HEK293 (cell line): ENCODE results near the gene TFDP1.

Experiments
- CTCF ChIA-PET: fragments of 350-600 bp; formaldehyde crosslinking; extraction: SDS; loops from one replicate; lab custom pipeline; 2021; ENCODE audit warnings: antibody characterized with exemption; lab: Yijun Ruan, JAX
- POLR2A ChIA-PET: fragments of 300-600 bp; formaldehyde crosslinking; extraction: SDS; loops from one replicate; lab custom pipeline; 2020; ENCODE audit warnings: antibody characterized with exemption, inconsistent platforms; lab: Yijun Ruan, JAX
- H3K27ac ChIP-seq: fragments of 200-500 bp; sonication (Bioruptor generic); 2 replicates; pipeline ENCODE4 v1.5.1; 2014; ENCODE audit warnings: low read depth, low read length, control low read depth, inconsistent platforms; ENCODE audit errors: extremely low read depth
- H3K36me3 ChIP-seq, 2 experiments: fragments of 200-500 bp in 1 of 2; sonication (Bioruptor generic) in 1 of 2; 1 replicate in 1 of 2; 2 replicates in 1 of 2; pipeline ENCODE4 v1.5.1; 2014 to 2017; ENCODE audit warnings: inconsistent platforms in 2 of 2, low read length in 2 of 2; ENCODE audit not compliant: control insufficient read depth in 2 of 2, insufficient read depth in 1 of 2
- H3K4me1 ChIP-seq: fragments of 200-500 bp; sonication (Bioruptor generic); 2 replicates; pipeline ENCODE4 v1.5.1; 2014; ENCODE audit warnings: mild to moderate bottlenecking, low read length, inconsistent platforms; ENCODE audit not compliant: control insufficient read depth, insufficient read depth
- H3K4me3 ChIP-seq: 2 replicates; pipeline ENCODE4 v1.5.1; 2011; ENCODE audit warnings: low read depth, mild to moderate bottlenecking, control low read depth, low read length, moderate library complexity
- H3K9me3 ChIP-seq: fragments of 200-500 bp; sonication (Bioruptor generic); 2 replicates; pipeline ENCODE4 v1.5.1; 2014; ENCODE audit warnings: low read depth, low read length, inconsistent platforms; ENCODE audit not compliant: control insufficient read depth, insufficient read depth
- EGR2 ChIP-seq: fragments of 450-650 bp; formaldehyde crosslinking; IDR thresholded peaks from 2 replicates; pipeline ENCODE4 v1.5.1; 2016; ENCODE audit warnings: low read depth, missing biosample characterization, missing genetic modification characterization
- HOXC10 ChIP-seq: sonication (generic); formaldehyde crosslinking; IDR thresholded peaks from 2 replicates; pipeline ENCODE4 v1.8.1; 2023; ENCODE audit warnings: mild to moderate bottlenecking, missing genetic modification reagents
- KLF10 ChIP-seq: fragments of 450-650 bp; IDR thresholded peaks from 2 replicates; pipeline ENCODE4 v1.5.1; 2018; ENCODE audit warnings: missing biosample characterization, mild to moderate bottlenecking, missing genetic modification characterization
- PATZ1 ChIP-seq: fragments of 450-650 bp; formaldehyde crosslinking; IDR thresholded peaks from 2 replicates; pipeline ENCODE4 v1.5.1; 2016; ENCODE audit warnings: missing biosample characterization, missing genetic modification characterization
- SETDB1 ChIP-seq: IDR thresholded peaks from one replicate; pipeline ENCODE4 v1.6.1; 2017; ENCODE audit warnings: mild to moderate bottlenecking, low read length, moderate library complexity, mixed read lengths; ENCODE audit not compliant: insufficient read length
- TRIM28 ChIP-seq: IDR thresholded peaks from 2 replicates; pipeline ENCODE4 v1.6.1; 2011; ENCODE audit warnings: low read length, control low read depth, borderline replicate concordance
- WT1 ChIP-seq: fragments of 450-650 bp; formaldehyde crosslinking; IDR thresholded peaks from 2 replicates; pipeline ENCODE4 v1.5.1; 2016; ENCODE audit warnings: missing biosample characterization, missing genetic modification characterization
- ZBTB21 ChIP-seq: fragments of 450-650 bp; formaldehyde crosslinking; IDR thresholded peaks from 2 replicates; pipeline ENCODE4 v1.5.1; 2017; ENCODE audit warnings: missing biosample characterization, missing genetic modification characterization
- ZBTB8A ChIP-seq: fragments of 450-650 bp; formaldehyde crosslinking; IDR thresholded peaks from 2 replicates; pipeline ENCODE4 v1.5.1; 2016; ENCODE audit warnings: missing biosample characterization, missing genetic modification characterization
- ZFP37 ChIP-seq: fragments of 450-650 bp; formaldehyde crosslinking; IDR thresholded peaks from 2 replicates; pipeline ENCODE4 v1.5.1; 2016; ENCODE audit warnings: missing biosample characterization, missing genetic modification characterization
- ZIC2 ChIP-seq: fragments of 450-650 bp; formaldehyde crosslinking; IDR thresholded peaks from 2 replicates; pipeline ENCODE4 v1.5.1; 2016; ENCODE audit warnings: missing biosample characterization, missing genetic modification characterization
- ZNF114 ChIP-seq: fragments of 450-650 bp; formaldehyde crosslinking; IDR thresholded peaks from 2 replicates; pipeline ENCODE4 v1.5.0; 2017; ENCODE audit warnings: missing biosample characterization, missing genetic modification characterization
- ZNF202 ChIP-seq: fragments of 450-650 bp; formaldehyde crosslinking; IDR thresholded peaks from 2 replicates; pipeline ENCODE4 v1.5.1; 2016; ENCODE audit warnings: missing biosample characterization, missing genetic modification characterization, borderline replicate concordance
- ZNF223 ChIP-seq: fragments of 450-650 bp; formaldehyde crosslinking; IDR thresholded peaks from 2 replicates; pipeline ENCODE4 v1.5.1; 2016; ENCODE audit warnings: missing biosample characterization, missing genetic modification characterization
- ZNF274 ChIP-seq, 2 experiments: fragments of 200-500 bp in 1 of 2; fragments of 450-650 bp in 1 of 2; sonication (Bioruptor generic) in 1 of 2; formaldehyde crosslinking in 1 of 2; IDR thresholded peaks; 2 replicates each; pipeline versions ENCODE4 v1.5.1 to v1.6.1; 2014 to 2016; ENCODE audit warnings: borderline replicate concordance in 1 of 2, inconsistent platforms in 1 of 2, low read length in 1 of 2, missing biosample characterization in 1 of 2, missing genetic modification characterization in 1 of 2
- ZNF426 ChIP-seq: fragments of 450-650 bp; formaldehyde crosslinking; IDR thresholded peaks from 2 replicates; pipeline ENCODE4 v1.5.1; 2017; ENCODE audit warnings: missing biosample characterization, missing genetic modification characterization, mild to moderate bottlenecking, inconsistent platforms, moderate library complexity
- ZNF521 ChIP-seq: fragments of 450-650 bp; formaldehyde crosslinking; IDR thresholded peaks from 2 replicates; pipeline ENCODE4 v1.5.1; 2017; ENCODE audit warnings: missing biosample characterization, mild to moderate bottlenecking, missing genetic modification characterization
- ZNF558 ChIP-seq: fragments of 450-650 bp; formaldehyde crosslinking; IDR thresholded peaks from 2 replicates; pipeline ENCODE4 v1.5.1; 2016; ENCODE audit warnings: missing biosample characterization, missing genetic modification characterization
- ZNF785 ChIP-seq: fragments of 450-650 bp; formaldehyde crosslinking; IDR thresholded peaks from 2 replicates; pipeline ENCODE4 v1.5.1; 2016; ENCODE audit warnings: missing biosample characterization, missing genetic modification characterization
- TF ChIP-seq, protein P1 (sequence below): fragments of 450-650 bp; formaldehyde crosslinking; IDR thresholded peaks from 2 replicates; pipeline ENCODE4 v1.5.1; 2017; ENCODE audit warnings: missing biosample characterization, mild to moderate bottlenecking, missing genetic modification characterization, moderate library complexity
- TF ChIP-seq, protein P2 (sequence below): fragments of 450-650 bp; formaldehyde crosslinking; IDR thresholded peaks from 2 replicates; pipeline ENCODE4 v1.5.1; 2016; ENCODE audit warnings: missing biosample characterization, missing genetic modification characterization
- TF ChIP-seq, protein P3 (sequence below): fragments of 450-650 bp; formaldehyde crosslinking; IDR thresholded peaks from 2 replicates; pipeline ENCODE4 v1.5.1; 2016; ENCODE audit warnings: missing biosample characterization, missing genetic modification characterization, low read depth
- TF ChIP-seq, protein P4 (sequence below): fragments of 450-650 bp; formaldehyde crosslinking; optimal IDR thresholded peaks from 2 replicates; pipeline ENCODE3; 2016; ENCODE audit warnings: missing biosample characterization, mild to moderate bottlenecking, missing genetic modification characterization

Gene TFDP1

DNA sequence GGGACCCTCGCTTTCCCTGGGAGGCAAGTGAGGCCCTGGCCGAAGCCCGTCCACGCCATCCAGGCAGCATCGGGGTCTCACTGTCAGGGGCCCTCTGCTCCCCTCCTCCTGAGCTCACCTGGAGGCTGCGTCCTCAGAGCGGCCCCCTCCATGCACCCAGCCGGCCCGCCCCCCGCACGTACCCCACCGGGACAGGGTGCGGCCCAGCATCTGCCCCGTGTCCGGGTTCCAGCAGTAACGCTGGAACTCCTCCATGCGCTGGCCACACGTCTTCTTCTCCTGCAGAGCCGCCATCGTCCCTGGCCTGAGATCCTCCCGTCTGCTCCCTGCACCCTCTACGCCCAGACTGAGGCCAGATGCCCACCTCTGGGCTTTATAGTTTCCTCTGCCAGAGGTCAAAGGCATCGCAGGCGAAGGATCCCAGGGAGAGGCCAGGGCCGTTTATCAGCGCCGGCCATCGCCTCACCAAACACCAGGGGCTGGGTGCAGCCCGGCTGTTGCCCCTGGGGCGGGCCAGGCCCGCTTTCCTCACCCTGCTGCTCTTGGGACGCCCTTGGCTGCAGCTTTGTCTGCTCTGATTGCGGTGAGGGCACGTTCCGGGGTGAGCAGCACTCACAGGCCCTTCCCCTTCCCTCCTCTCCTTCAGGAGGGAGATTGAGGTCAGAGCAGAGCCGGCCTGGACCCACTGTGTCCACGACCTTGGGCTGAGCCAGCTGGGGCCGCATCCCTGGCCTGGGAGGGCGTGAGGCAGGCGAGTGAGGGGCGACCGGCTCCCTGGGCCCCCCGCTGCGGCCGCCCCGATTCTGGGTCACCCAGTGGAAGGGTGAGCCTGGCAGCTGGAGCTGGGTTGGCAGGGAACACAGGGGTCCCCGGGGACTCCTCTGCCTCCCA, 73.5 kb downstream of the TFDP1 start, which contains the start of gene ATP4B:
Gene ATP4B, minus strand, starts transcription at position 348 of the 891 bp plus-strand sequence. Its CDS starts 54 bp downstream, at position 294.
- H3K27ac ChIP-seq, result no peak within 1 kb of the TSS
- TF ChIP-seq ZNF521 (tag by site-specific recombination) (no peak), EGR2 (tag by site-specific recombination) (no peak), ZIC2 (tag by site-specific recombination) (no peak), PATZ1 (tag by site-specific recombination) (no peak), ZBTB21 (no peak), ZNF274 (IDR thresholded peaks at IDR 0.05; ENCODE audit: low read length) (no peak), ZNF274 (tag by site-specific recombination; IDR thresholded peaks at IDR 0.05; ENCODE audit: borderline replicate concordance) (no peak), TRIM28 (no peak), ZNF202 (tag by site-specific recombination) (no peak), ZBTB8A (no peak)
- TF ChIP-seq, protein P1, sequence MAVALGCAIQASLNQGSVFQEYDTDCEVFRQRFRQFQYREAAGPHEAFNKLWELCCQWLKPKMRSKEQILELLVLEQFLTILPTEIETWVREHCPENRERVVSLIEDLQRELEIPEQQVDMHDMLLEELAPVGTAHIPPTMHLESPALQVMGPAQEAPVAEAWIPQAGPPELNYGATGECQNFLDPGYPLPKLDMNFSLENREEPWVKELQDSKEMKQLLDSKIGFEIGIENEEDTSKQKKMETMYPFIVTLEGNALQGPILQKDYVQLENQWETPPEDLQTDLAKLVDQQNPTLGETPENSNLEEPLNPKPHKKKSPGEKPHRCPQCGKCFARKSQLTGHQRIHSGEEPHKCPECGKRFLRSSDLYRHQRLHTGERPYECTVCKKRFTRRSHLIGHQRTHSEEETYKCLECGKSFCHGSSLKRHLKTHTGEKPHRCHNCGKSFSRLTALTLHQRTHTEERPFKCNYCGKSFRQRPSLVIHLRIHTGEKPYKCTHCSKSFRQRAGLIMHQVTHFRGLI (tag by site-specific recombination), result no peak
- TF ChIP-seq, protein P2, sequence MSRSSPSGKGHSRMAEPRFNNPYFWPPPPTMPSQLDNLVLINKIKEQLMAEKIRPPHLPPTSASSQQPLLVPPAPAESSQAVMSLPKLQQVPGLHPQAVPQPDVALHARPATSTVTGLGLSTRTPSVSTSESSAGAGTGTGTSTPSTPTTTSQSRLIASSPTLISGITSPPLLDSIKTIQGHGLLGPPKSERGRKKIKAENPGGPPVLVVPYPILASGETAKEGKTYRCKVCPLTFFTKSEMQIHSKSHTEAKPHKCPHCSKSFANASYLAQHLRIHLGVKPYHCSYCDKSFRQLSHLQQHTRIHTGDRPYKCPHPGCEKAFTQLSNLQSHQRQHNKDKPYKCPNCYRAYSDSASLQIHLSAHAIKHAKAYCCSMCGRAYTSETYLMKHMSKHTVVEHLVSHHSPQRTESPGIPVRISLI (tag by site-specific recombination), result no peak
- TF ChIP-seq, protein P3, sequence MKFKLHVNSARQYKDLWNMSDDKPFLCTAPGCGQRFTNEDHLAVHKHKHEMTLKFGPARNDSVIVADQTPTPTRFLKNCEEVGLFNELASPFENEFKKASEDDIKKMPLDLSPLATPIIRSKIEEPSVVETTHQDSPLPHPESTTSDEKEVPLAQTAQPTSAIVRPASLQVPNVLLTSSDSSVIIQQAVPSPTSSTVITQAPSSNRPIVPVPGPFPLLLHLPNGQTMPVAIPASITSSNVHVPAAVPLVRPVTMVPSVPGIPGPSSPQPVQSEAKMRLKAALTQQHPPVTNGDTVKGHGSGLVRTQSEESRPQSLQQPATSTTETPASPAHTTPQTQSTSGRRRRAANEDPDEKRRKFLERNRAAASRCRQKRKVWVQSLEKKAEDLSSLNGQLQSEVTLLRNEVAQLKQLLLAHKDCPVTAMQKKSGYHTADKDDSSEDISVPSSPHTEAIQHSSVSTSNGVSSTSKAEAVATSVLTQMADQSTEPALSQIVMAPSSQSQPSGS (tag by site-specific recombination), result no peak
- TF ChIP-seq, all 188 proteins: peak for 0
- Histone ChIP-seq H3K4me3 (no peak within 1 kb of the TSS), H3K36me3 (no peaks in the 10 kb centered on the region), H3K4me1 (peaks cover 3% of the 10 kb centered on the region; the same call in 1 of the 2 replicates), H3K9me3 (no peaks in the 10 kb centered on the region)
- ChIA-PET CTCF (interaction anchor here (0.6 kb wide), 1 partner anchor 338 kb away, joined by 3 read pairs; no protein-coding TSS in a partner anchor), POLR2A (no interaction called here)

DNA sequence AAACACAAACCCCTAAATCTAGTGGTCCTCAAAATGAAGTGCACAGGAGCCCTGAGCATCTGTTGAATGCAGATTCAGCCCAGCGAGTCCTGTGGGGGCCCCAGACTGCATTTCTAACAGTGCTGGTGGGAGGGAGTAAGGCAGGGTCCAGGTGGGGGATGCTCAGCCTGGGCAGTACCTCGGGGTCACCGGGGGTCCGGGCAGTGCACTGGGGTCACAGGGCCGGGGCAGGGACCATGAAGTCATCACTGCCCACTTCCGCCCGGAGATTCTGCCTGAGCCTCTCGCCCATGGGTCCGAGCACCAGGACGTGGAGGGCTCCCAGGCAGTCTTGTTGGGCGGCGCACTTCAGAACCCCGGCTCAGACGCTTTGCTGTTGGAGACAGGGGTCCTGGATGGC, 74.3 kb downstream of the TFDP1 start:
- no peaks in the 10 kb centered on the region for H3K9me3 ChIP-seq
- H3K4me3 ChIP-seq, result no peak overlapping the region
- H3K4me1 ChIP-seq, result no peaks in the 10 kb centered on the region
- ChIA-PET POLR2A (no interaction called here), CTCF (no interaction called here)
- H3K27ac ChIP-seq, result no peak overlapping the region
- no peaks in the 10 kb centered on the region for H3K36me3 ChIP-seq
- TF ChIP-seq ZNF521 (tag by site-specific recombination) (no peak), ZNF223 (tag by site-specific recombination) (no peak), ZNF558 (no peak), HOXC10 (CRISPR knock-in tag) (no peak), ZNF426 (tag by site-specific recombination) (no peak), KLF10 (tag by site-specific recombination) (no peak), ZNF114 (no peak), ZFP37 (no peak), ZNF785 (tag by site-specific recombination) (no peak), WT1 (tag by site-specific recombination) (no peak), SETDB1 (no peak)
- TF ChIP-seq, protein P4, sequence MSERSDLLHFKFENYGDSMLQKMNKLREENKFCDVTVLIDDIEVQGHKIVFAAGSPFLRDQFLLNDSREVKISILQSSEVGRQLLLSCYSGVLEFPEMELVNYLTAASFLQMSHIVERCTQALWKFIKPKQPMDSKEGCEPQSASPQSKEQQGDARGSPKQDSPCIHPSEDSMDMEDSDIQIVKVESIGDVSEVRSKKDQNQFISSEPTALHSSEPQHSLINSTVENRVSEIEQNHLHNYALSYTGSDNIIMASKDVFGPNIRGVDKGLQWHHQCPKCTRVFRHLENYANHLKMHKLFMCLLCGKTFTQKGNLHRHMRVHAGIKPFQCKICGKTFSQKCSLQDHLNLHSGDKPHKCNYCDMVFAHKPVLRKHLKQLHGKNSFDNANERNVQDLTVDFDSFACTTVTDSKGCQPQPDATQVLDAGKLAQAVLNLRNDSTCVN, result no peak
